GM19324 (cell line): ENCODE results near the gene TMSB10.
"Not testable (repeated sequence)": the region's sequence is repeated elsewhere in the genome, so short reads cannot be mapped to it uniquely, and the experiment has no call there.

Experiments
- ATAC-seq: cut with Tn5 transposase; IDR thresholded peaks from one replicate; pipeline ENCODE4 v1.9.1; 2021; ENCODE audit warnings: mild to moderate bottlenecking, moderate library complexity; ENCODE audit not compliant: unreplicated experiment, low FRiP score

Gene TMSB10

DNA sequence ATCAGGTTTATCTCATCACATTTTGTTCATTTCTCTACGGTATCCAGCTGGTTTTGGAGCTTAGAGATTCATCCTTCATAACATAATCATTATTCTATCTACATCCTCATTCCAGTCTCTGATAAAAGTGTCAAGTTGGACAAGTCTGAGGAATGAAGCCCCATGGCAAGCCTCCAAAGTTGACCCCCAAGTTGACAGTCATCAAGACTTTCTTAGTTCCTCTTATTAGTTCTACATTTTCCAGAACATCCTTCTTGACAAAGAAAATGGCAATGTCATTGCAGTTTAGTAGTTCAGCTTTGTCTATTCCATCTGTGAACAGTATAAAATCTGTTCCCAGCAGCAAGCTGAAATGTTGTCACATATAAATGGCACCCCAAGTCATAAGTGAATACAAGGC, 4.5 kb upstream of the TMSB10 start:
- ATAC-seq: no peak

DNA sequence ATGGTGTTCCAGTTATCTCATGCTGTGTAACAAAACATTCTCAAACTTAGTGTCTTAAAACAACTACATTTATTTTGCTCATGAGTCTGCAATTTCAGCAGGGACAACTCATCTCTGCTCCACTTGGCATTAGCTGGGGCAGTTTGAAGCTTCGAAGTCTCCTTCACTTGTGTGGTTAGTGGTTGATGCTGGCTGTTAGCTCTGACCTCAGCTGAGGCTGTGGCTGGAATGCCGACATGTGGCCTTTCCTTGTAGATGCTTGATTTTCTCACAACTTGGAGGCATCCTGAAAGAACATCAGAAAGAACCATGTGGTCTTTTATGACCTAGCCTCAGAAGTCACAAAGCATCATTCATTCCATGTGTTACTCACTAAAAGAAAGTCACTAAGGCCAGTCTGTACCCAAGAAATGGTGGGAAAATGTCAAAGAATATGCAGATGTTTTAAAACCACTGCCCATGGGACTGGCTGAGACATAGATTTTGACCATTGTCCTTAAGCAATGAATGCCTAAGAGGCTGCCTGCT, 3.8 kb upstream of the TMSB10 start:
- no peak for ATAC-seq

GRCh38 chr2:84902526-84902925, 2.9 kb upstream of the TMSB10 start:
- ATAC-seq: no peak

DNA sequence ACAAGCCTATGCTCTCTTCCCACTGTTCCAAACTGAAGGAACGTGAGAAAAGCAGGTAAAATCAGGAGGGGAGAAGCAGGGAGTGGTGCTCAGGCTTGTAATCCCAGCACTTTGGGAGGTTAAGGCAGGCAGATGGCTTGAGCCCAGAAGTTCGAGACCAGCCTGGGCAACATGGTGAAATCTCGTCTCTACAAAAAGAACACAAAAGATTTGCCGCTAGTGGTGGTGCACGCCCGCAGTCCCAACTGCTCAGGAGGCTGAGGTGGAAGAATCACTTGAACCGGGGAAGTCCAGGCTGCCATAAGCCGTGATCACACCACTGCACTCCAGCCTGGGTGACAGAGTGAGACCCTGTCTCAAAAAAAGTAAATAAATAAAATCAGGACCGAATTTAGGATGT, 1.3 kb upstream of the TMSB10 start:
- no peak for ATAC-seq

GRCh38 chr2:84904717-84905174, 710 bp upstream of the TMSB10 start:
- ATAC-seq: no peak

GRCh38 chr2:84906108-84906899, 848 bp downstream of the TMSB10 start:
- ATAC-seq: peak; percentile 20

GRCh38 chr2:84906900-84907714, 1.7 kb downstream of the TMSB10 start:
- ATAC-seq: no peak

GRCh38 chr2:84908948-84909713, 3.7 kb downstream of the TMSB10 start:
- ATAC-seq: no peak

- ATAC-seq: no peak
These were observed 5.8 kb downstream of the TMSB10 start for GRCh38 chr2:84911135-84911678.

GRCh38 chr2:84912984-84913383, 7.5 kb downstream of the TMSB10 start:
- no peak for ATAC-seq

GRCh38 chr2:84914334-84914733, 8.9 kb downstream of the TMSB10 start:
- no peak for ATAC-seq

GRCh38 chr2:84915675-84916074, 10.2 kb downstream of the TMSB10 start:
- ATAC-seq: not testable (repeated sequence)

DNA sequence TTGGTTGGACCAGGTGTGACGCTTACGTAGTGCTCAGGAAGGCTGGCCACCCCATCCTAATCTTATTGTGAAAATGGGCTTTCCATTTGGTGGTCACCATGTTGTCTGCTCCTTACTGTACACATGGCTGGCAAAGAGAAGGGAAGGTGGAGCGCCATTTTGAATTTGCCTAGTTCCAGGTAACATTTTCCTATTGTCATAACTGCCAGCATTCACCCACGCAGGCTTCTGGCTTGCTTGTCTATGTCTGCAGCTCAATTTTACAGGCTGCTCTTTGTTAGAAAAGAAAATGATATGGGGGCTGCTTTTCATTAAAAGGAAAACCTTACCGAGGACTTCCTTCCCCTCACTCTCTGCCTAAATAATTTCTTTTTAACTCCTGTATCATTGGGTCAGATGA, 12.4 kb downstream of the TMSB10 start:
- ATAC-seq: not testable (repeated sequence)

DNA sequence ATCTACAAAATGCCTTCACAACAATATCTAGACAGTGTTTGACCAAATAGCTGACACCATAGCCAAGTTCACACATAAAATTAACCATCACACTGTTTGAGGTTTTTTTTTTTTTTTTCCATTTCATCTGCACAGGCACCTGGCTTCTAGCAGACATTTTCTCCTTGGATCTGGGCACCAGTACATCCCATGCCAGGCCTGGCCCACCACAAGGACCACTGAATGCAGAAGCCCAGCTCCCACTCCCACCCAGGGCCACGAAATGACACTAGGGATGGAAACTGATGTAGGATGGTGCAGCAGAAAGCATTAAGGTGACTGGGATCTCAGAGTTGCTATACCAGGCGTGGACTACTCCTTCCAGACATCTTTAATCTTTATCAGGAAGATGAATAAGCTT, 13.0 kb downstream of the TMSB10 start:
- no peak for ATAC-seq

DNA sequence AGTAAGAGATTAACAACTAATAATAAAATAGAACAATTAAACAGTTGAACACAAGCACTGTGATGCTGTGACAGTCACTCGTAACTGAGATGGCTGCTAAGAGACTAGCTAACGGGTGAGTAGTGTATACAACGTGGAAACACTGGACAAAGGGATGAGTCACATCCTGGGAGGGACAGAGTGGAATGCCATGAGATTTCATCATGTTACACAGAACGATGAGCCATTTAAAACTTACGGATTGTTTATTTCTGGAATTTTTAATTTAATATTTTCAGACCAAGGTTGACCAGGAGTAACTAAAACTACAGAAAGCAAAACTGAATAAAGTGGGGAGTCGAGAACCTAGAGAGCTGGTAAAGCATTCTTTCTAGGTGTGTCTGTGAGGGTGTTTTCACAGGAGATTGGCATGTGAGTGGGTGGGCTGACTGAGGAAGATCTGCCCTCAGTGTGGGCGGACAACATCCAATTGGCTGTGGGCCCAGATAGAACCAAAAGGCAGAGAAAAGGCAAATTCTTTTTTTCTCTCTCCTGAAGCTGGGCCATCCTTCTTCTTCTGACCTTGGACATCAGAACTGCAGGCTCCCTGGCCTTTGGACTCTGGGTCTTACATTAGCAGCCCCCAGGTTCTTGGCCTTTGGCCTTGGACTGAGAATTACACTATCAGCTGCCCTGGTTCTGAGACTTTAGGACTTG, 14.6 kb downstream of the TMSB10 start:
- peak; percentile 43 for ATAC-seq

GRCh38 chr2:84923009-84923408, 17.6 kb downstream of the TMSB10 start:
- no peak for ATAC-seq

DNA sequence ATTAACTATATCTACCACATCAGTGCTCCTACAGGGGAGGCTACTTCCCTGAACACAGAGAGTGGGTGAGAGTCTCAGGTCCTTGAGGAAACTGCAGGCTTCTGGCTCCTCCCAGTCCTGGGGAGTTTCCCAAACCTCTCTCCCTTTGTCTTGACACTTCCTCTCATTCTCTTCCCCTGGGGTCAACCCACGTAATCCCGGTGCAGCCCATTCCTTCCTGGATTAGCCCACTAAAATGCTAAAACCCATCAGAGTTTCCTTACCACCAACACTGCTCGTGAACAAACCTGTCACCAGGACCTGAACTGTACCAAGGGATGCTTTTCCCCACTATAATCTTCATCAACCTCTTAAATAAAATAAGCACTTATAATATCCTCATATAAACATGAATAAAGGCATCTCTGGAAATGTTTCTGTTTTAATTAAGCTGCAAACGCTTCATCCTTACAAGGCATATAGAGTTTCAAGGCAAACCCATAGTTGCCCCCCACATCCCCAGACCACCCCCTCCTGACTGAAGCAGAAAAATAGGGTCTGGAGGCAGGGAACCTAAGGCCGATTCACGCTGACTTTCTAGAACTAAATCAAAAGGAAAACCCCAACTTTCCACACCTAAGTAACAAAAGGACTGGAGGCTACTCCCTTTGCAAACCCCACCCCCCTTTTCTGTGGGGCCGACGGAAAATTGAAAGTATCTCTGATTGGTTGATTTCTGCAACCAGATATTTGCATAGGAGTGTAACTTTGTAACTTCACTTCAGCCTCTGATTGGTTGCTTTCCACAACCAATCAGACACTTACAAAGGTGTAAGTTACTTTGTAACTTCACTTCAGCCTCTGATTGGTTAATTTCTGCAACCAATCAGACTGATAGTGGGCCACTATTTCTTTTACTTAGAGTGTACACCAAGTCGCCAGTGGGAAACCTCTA, 19.0 kb downstream of the TMSB10 start:
- peak; percentile 40 for ATAC-seq

GRCh38 chr2:84925336-84925723, 19.9 kb downstream of the TMSB10 start:
- no peak for ATAC-seq
